ENCODE measurements around the gene DDHD1.

DDHD1 gene

DNA sequence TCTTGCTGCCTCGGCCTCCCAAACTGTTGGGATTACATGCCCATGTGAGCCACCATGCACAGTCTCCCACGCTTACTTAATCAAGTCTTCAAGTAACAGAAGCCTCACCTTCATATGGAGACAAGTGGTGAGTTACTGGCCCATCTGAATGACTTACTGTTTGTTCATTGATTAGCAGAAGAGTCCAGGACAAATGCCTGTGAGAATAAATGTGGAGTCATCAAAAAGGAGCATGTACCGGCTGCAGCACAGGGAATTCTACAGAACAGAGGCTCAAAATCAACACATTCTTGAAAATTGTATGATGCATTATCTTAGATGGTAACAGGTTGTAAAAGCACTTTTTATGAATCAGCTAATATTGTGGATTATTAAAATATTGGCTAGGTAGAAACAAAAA lies 129.8 kb downstream of the DDHD1 start:
- TF ChIP-seq ZFX (IDR thresholded peaks at IDR 0.05): no peak
- TF ChIP-seq CTCF (conservative IDR thresholded peaks at IDR 0.05): no peak

GRCh38 chr14:53022593-53022992 lies 130.5 kb downstream of the DDHD1 start:
- H3K27ac ChIP-seq: no peak overlapping the region
- TF ChIP-seq CTCF (conservative IDR thresholded peaks at IDR 0.05) (no peak), ZFX (IDR thresholded peaks at IDR 0.05) (no peak)

More for the DNA sequence above, 129.8 kb downstream of the DDHD1 start:
- H3K27ac ChIP-seq: no peak overlapping the region

GRCh38 chr14:53020193-53020932 lies 132.8 kb downstream of the DDHD1 start:
- TF ChIP-seq ZFX (IDR thresholded peaks at IDR 0.05) (no peak), CTCF (conservative IDR thresholded peaks at IDR 0.05) (no peak)
- H3K27ac ChIP-seq: no peak overlapping the region

DNA sequence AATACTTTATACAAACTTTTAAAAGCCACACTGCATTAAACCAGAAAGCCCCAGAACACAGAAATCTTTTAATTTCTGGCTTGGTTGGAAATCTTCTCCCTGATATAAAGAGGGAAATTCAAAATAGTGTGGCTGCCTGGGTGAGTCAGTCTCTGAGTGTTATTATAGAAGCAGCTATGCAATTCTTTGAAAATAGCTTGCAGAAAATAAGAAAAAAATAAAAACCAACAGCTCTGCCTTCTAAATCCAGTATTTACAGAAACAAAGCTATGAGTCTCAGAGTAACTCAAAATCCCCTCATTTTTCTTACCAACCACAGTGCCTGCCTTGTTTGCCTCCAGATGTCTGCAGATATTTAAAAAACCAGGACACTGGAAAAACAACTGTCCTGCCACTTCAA lies 133.7 kb downstream of the DDHD1 start:
- H3K27ac ChIP-seq: no peak overlapping the region
- TF ChIP-seq CTCF (conservative IDR thresholded peaks at IDR 0.05): no peak
- no peak for TF ChIP-seq ZFX (IDR thresholded peaks at IDR 0.05)

DNA sequence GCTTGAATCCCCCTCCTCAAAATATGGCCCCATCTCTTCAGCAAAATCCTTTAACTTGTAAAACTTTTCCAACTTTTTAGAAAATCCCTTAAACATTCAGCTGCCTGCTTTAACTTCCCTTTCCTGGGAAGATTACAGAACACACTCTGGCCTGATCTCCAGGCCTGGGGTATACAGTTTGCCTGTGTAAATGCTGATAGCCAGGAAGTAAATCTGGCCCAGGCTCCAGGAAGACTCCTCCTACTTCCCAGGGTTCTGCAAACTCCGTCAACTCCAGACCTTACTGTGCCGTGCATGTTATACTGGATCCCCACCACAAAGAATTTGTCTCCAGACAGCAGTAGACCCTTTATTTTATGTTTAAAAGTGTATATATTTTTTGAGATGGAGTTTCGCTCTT lies 135.3 kb downstream of the DDHD1 start:
- no peak overlapping the region for H3K27ac ChIP-seq
- TF ChIP-seq CTCF (conservative IDR thresholded peaks at IDR 0.05): no peak
- no peak for TF ChIP-seq ZFX (IDR thresholded peaks at IDR 0.05)

- TF ChIP-seq ZFX (IDR thresholded peaks at IDR 0.05) (no peak), CTCF (conservative IDR thresholded peaks at IDR 0.05) (no peak)
Measured at GRCh38 chr14:53016919-53017318, 136.2 kb downstream of the DDHD1 start.

DNA sequence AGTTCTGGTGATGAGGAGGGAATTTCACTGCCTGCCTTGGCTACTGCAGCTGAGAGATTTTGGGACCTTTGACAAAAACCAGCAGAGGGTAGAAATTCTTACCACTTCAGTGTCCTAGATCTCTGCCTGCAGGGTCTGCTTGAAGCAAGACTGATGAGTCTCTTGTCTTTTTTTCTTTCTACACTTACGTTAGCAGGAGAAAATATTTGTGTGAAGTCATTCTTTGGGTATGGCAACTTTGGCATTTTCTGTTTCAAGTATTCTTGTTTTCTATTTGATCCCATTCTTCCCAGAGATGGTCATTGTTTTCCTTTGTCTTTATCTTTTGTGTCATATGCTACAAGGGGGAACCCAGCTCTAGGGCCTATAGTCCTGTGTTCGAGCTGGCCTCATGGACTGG lies 136.6 kb downstream of the DDHD1 start:
- TF ChIP-seq ZFX (IDR thresholded peaks at IDR 0.05) (no peak), CTCF (conservative IDR thresholded peaks at IDR 0.05) (no peak)
- H3K27ac ChIP-seq: no peak overlapping the region

More at GRCh38 chr14:53016919-53017318, 136.2 kb downstream of the DDHD1 start:
- H3K27ac ChIP-seq: no peak overlapping the region
